Astrocyte of the spinal cord (primary cell): Measurements from ENCODE around the gene RHBDF2.
"Not testable (repeated sequence)": the region's sequence is repeated elsewhere in the genome, so short reads cannot be mapped to it uniquely, and the experiment has no call there.

Experiments used
- DNase-seq: peaks from one replicate; pipeline ENCODE4 v3.0.0; 2011; ENCODE audit warnings: low read depth, low spot score
- H3K4me3 ChIP-seq: 2 replicates; pipeline ENCODE4 v1.5.1; 2011; ENCODE audit warnings: low read depth, mild to moderate bottlenecking, low read length, moderate library complexity
- in situ Hi-C: cut with HindIII; loops from 2 replicates; pipeline ENCODE4 v1.10.0; 2017; ENCODE audit warnings: low sequenced_read_pairs
- TF ChIP-seq, protein P1 (sequence below): IDR thresholded peaks from 2 replicates; pipeline ENCODE4 v1.5.1; 2012; ENCODE audit warnings: low read depth, mild to moderate bottlenecking, low read length, inconsistent platforms

RHBDF2 gene

DNA sequence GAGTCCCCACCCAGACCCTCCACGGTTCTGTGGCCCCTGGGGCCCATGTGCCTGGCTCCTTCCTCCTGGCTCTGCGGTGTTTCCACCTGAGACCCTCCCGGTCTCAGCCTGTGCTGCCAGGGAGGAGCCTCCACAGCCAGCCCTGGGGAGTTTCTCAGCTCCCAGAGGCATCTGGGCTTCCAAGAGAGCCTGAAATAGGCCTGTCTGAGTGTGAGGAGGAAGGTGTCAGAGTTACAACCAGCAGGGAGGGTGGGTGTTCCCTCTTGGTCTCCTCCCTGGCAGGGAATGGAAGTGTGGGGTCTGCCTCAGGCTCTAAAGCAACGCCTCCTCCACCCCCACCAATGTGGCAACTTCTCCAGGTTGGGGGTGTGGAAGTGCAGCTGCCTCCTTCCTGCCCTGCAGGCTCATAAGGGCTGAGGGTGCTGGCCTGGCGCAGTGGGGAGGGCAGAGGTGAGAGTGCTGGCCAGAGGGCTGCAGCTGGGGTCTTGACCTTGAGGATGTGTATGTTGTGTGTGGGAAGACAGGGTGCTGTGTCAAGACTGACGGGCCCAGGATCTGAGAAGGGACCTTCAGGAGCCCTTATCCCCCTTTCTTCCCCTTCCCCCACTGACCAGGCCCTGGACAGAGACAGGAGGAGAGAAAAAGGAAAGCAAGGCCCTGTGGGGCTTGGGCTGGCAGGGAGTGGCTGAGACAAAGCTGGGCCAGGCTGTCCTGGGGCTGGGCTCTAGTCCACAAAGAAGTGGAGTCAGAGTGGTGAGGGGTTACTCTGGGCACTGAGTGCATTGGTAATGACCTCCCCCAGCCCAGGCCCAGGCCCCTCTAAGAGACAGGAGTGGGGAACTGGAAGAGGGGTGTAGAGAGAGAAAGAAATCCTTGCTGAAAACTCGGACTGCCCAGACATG is 33.9 kb upstream of the RHBDF2 start:
- no peak for DNase-seq

DNA sequence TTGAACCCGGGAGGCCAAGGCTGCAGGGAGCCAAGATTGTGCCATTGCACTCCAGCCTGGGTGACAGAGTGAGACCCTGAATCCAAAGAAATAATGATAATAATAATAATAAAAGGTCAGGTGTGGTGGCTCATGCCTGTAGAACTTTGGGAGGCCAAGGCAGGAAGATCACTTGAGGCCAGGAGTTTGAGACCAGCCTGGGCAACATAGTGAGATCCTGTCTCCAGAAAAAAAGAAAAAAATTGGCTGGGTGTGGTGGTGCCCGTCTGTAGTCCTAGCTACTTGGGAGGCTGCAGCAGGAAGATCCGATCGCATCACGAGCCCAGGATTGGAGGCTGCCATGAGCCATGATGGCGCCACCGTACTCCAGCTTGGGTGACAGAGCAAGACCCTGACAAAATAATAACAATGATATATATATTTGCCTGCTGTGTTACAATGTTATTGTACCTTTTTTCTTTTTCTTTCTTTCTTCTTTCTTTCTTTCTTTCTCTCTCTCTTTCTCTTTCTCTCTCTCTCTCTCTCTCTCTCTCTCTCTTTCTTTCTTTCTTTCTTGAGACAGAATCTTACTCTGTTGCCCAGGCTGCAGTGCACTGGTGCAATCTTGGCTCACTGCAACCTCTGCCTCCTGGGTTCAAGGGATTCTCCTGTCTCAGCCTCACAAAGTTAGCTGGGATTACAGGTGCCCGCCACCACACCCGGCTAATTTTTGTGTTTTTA is 32.6 kb upstream of the RHBDF2 start:
- DNase-seq, in situ Hi-C loops, H3K4me3 ChIP-seq: not testable (repeated sequence)

More for the DNA sequence above, 33.9 kb upstream of the RHBDF2 start:
- in situ Hi-C loops, result no loop called here
- H3K4me3 ChIP-seq, result no peak overlapping the region
- TF ChIP-seq, protein P1, sequence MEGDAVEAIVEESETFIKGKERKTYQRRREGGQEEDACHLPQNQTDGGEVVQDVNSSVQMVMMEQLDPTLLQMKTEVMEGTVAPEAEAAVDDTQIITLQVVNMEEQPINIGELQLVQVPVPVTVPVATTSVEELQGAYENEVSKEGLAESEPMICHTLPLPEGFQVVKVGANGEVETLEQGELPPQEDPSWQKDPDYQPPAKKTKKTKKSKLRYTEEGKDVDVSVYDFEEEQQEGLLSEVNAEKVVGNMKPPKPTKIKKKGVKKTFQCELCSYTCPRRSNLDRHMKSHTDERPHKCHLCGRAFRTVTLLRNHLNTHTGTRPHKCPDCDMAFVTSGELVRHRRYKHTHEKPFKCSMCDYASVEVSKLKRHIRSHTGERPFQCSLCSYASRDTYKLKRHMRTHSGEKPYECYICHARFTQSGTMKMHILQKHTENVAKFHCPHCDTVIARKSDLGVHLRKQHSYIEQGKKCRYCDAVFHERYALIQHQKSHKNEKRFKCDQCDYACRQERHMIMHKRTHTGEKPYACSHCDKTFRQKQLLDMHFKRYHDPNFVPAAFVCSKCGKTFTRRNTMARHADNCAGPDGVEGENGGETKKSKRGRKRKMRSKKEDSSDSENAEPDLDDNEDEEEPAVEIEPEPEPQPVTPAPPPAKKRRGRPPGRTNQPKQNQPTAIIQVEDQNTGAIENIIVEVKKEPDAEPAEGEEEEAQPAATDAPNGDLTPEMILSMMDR, result no peak

- TF ChIP-seq, protein P1, result no peak
- no peak for DNase-seq
- in situ Hi-C loops, result no loop called here
Measured at GRCh38 chr17:76532072-76532651, 30.9 kb upstream of the RHBDF2 start.

DNA sequence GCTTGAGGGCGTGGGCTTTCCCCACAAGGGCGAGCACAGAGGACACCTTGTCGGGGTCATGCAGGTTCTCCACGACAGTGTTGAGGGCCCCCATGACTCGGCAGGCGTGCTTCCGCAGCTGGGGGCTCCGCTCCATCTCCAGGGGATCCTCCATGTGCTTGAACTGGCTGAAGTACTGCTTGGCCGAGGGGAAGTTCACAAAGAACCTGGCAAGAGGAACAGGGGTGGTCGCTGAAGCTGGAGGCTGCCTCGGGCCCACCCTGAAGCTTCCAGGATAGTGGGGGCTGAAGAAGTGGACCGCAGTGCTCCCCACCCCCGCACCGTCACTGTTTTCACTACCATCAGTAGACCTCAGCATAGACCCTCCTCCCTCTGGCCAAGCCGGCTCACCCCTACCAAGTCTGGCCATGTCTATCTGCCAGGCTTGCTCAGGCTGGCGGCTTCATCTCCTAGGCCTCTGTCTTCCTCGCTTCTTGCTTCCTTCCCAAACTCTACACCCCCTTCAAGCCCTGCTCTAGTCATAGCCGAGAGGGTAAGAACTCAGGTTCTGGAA is 30.3 kb upstream of the RHBDF2 start:
- H3K4me3 ChIP-seq, result no peak overlapping the region
- in situ Hi-C loops, result no loop called here
- TF ChIP-seq, protein P1, result no peak
- no peak for DNase-seq

More at GRCh38 chr17:76532072-76532651, 30.9 kb upstream of the RHBDF2 start:
- no peak overlapping the region for H3K4me3 ChIP-seq

- in situ Hi-C loops, result no loop called here
- TF ChIP-seq, protein P1, result no peak
- DNase-seq, result no peak
- H3K4me3 ChIP-seq, result no peak overlapping the region
Measured at GRCh38 chr17:76530811-76531485, 29.7 kb upstream of the RHBDF2 start.

DNA sequence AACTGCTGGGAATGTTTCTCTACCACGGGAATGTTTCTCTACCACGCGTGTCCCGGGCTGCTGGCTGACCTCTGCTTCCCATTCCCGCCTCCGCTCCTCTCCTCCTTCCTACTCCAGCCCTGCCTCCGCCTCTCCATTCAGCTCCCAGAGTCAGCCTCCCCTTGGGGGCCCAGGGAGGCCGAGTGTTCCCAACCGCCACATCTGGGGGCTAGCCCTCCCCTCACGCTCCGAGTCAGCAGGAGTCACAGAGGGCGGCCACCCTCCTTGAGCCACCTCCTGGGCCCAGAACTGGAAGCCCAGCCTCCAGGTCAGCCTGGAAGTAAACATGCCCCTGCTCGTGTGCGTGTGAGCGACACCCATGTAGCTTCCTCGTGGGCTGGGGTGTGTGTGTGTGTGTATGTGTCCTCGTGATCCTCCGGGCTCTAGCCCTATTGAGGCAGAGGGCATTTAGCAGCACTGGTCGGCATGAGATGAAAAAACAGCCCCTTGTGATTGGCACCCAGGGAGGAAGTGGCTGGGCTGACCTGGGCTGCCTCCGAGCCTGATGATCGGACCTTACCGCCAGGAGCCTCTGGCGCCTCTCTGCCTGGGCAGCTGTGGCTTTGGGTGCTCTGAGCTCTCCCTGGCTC is 29.0 kb upstream of the RHBDF2 start:
- in situ Hi-C loops, result no loop called here
- DNase-seq, result no peak
- TF ChIP-seq, protein P1, result no peak
- H3K4me3 ChIP-seq, result no peak overlapping the region
